ENCODE data around the gene FSIP1. TPM values are rescaled to one million over a fixed set of nuclear protein-coding genes. Genes with fewer than 3 reads are reported as not detected.

Gene FSIP1
- total RNA-seq, 2 donors from 2014 or later, result 0.14 to 0.21 TPM

DNA sequence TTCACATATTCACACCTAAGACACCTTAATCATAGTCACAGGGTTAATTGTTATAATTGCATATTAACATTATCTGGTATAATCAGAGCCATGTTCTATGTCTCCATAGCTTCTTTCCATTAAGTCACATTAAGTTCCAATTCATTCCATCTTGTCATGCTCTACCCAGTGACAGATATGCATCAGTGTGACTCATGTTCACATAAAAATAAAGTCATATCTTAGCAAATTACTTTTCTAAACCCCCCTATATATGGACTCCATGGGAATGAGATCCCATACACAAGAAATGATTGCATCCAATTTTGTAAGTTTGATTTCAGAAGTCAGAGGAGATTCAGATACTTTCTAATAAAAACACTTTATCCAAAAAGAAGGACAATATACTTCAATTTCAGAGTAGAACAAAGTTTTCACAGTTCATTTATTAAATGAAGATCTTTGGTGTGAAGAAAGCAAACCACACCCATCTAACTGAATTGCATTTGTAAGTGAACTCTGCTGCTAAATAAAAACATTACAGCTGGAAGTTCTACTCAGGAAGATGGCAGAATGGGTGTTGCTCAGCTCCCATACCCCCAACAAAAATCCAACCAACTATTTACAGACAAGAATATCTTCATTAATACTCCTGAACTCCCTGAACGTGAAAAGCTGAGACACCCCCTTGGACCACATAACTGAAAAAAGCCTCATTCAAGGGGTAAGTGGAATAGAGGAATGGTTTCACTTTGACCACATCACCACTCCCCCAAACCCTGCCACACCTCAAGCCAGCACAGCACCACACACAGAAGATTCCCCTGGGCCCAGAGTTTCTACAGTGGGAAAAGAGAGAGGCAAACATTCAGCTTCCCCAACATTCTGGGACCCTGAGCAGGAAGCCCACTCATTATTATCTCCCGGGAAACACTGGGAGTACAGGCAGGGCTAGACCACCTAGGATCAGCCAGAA, 174.2 kb downstream of the FSIP1 start:
- H3K4me1 ChIP-seq (ENCODE audit: control insufficient read depth in 1 of 2, low read depth in 2 of 2), result no peaks in the 10 kb centered on the region
- no peak for DNase-seq (ENCODE audit: low spot score)
- H3K4me3 ChIP-seq, result no peak overlapping the region
- H3K27ac ChIP-seq, result no peak overlapping the region
- H3K9me3 ChIP-seq, result peaks cover 25% of the 10 kb centered on the region
- H3K27me3 ChIP-seq (replicated peaks; ENCODE audit: insufficient read depth), result no peaks in the 10 kb centered on the region
- no peak for ATAC-seq (ENCODE audit: insufficient number of reproducible peaks, low FRiP score, low read depth)
- TF ChIP-seq, protein P1, sequence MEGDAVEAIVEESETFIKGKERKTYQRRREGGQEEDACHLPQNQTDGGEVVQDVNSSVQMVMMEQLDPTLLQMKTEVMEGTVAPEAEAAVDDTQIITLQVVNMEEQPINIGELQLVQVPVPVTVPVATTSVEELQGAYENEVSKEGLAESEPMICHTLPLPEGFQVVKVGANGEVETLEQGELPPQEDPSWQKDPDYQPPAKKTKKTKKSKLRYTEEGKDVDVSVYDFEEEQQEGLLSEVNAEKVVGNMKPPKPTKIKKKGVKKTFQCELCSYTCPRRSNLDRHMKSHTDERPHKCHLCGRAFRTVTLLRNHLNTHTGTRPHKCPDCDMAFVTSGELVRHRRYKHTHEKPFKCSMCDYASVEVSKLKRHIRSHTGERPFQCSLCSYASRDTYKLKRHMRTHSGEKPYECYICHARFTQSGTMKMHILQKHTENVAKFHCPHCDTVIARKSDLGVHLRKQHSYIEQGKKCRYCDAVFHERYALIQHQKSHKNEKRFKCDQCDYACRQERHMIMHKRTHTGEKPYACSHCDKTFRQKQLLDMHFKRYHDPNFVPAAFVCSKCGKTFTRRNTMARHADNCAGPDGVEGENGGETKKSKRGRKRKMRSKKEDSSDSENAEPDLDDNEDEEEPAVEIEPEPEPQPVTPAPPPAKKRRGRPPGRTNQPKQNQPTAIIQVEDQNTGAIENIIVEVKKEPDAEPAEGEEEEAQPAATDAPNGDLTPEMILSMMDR (IDR thresholded peaks at IDR 0.05), result no peak
- no peaks in the 10 kb centered on the region for H3K36me3 ChIP-seq

DNA sequence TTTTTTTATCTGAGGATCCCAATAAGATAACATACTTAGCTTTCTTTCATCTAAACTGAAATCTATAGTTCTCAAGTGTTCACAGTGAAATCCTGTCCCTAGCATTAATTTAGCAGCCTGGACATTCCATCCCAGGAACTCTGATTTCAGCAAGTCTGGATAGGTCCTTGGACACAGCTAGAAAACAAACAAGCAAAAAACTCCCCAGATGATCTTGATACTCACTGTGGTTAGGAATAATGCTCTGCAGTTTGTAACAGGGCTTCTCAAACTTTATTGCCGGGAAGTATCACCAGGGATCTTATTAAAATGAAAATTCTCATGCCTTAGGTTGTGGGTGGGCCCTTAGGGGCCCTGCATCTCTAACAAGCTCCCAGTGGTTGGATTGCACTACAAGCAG, 177.5 kb downstream of the FSIP1 start:
- TF ChIP-seq, protein P1 (IDR thresholded peaks at IDR 0.05), result no peak
- Histone ChIP-seq H3K4me3 (no peak overlapping the region), H3K27ac (no peak overlapping the region), H3K9me3 (peaks cover 6% of the 10 kb centered on the region), H3K4me1 (ENCODE audit: control insufficient read depth in 1 of 2, low read depth in 2 of 2) (no peaks in the 10 kb centered on the region), H3K27me3 (replicated peaks; ENCODE audit: insufficient read depth) (no peaks in the 10 kb centered on the region), H3K36me3 (no peaks in the 10 kb centered on the region)
- DNase-seq (ENCODE audit: low spot score) (no peak), ATAC-seq (ENCODE audit: insufficient number of reproducible peaks, low FRiP score, low read depth) (no peak)

DNA sequence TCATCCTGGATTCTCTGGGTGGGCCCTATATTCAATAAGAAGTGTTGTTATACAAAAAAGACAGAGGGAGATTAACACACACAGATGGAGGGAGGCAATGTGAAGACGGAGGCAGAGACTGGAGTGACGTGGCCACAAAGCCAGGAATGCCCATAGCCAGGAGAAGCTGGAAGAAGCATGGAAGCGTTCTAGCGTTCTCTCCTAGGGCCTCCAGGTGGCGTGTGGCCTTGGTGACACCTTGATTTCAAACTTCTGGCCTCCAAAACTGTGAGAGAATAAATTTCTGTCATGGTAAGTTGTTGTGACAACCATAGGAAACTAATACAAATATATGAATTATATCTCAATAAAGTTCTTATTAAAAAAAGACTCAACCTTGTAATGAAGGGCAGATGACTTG, 180.5 kb downstream of the FSIP1 start:
- Histone ChIP-seq H3K27ac (no peak overlapping the region), H3K27me3 (replicated peaks; ENCODE audit: insufficient read depth) (no peaks in the 10 kb centered on the region), H3K4me3 (no peak overlapping the region), H3K9me3 (no peaks in the 10 kb centered on the region), H3K4me1 (ENCODE audit: control insufficient read depth in 1 of 2, low read depth in 2 of 2) (no peaks in the 10 kb centered on the region), H3K36me3 (no peaks in the 10 kb centered on the region)
- ATAC-seq (ENCODE audit: insufficient number of reproducible peaks, low FRiP score, low read depth) (no peak), DNase-seq (ENCODE audit: low spot score) (no peak)
- TF ChIP-seq, protein P1 (IDR thresholded peaks at IDR 0.05), result no peak

DNA sequence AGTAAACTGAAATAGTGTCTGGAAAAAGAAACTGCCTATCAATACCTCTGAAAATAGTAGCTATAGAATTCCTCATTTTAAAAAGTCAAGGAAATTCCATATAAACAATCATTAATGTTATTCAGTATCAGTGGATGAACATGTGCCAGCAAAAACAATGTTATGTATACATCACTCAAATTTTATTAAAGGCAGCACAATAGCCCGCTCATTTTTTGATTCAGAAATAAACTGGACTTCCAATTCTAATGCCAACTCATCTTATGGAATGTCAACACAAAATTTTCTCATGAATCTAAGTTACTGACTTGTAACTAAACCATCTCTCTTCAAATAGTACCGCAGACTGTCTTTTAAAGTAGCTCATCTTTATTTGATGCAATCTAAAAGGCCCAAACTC, 182.8 kb downstream of the FSIP1 start:
- no peaks in the 10 kb centered on the region for H3K9me3 ChIP-seq
- DNase-seq (ENCODE audit: low spot score), result no peak
- H3K4me1 ChIP-seq (ENCODE audit: control insufficient read depth in 1 of 2, low read depth in 2 of 2), result no peaks in the 10 kb centered on the region
- TF ChIP-seq, protein P1 (IDR thresholded peaks at IDR 0.05), result no peak
- no peak overlapping the region for H3K27ac ChIP-seq
- no peak overlapping the region for H3K4me3 ChIP-seq
- no peak for ATAC-seq (ENCODE audit: insufficient number of reproducible peaks, low FRiP score, low read depth)
- H3K27me3 ChIP-seq (replicated peaks; ENCODE audit: insufficient read depth), result no peaks in the 10 kb centered on the region
- H3K36me3 ChIP-seq, result no peaks in the 10 kb centered on the region

DNA sequence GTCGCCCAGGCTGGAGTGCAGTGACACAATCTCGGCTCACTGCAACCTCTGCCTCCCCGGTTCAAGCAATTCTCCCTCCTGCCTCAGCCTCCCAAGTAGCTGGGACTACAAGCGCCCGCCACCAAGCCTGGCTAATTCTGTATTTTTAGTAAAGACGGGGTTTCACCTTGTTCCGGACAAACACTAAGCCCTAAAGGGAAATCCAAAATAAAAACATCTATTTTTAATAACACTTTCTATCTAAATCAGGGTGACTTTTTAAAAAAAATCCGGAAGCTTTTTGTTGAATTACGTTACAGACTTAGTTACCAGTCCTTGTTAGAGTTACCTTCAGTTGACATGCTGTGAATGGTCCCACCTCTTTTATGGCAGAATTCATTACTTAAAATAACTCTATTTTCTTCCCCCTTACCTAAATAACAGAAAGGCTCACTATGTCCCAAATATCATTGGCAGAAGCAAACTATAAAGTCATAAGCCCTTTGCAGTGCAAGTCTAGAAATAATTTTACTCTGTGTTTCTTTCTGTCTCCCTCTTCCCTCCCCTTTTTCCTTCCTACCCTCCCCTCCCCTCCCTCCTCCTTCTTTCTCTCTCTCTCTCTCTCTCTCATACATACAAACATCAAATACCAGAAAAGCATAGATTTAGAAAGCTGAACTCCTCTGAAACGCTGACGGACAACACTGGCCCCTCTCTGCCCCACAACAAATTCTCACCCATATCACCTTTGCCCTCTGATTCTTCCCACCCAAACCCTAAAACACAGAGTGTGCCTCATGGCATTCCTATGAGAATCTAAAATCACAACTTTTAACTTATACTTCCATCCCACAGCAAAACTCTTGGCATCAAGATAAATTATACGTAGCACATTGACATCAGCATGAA, 183.4 kb downstream of the FSIP1 start:
- TF ChIP-seq, protein P1 (IDR thresholded peaks at IDR 0.05), result no peak
- H3K27ac ChIP-seq, result no peak overlapping the region
- DNase-seq (ENCODE audit: low spot score), result no peak
- no peaks in the 10 kb centered on the region for H3K27me3 ChIP-seq (replicated peaks; ENCODE audit: insufficient read depth)
- H3K4me3 ChIP-seq, result no peak overlapping the region
- no peak for ATAC-seq (ENCODE audit: insufficient number of reproducible peaks, low FRiP score, low read depth)
- no peaks in the 10 kb centered on the region for H3K36me3 ChIP-seq
- H3K9me3 ChIP-seq, result no peaks in the 10 kb centered on the region
- H3K4me1 ChIP-seq (ENCODE audit: control insufficient read depth in 1 of 2, low read depth in 2 of 2), result no peaks in the 10 kb centered on the region
